Peyer's patch (tissue), 4 donors: ENCODE measurements around the gene RELCH.

Experiments
- POLR2A ChIP-seq, 2 donors: fragments of 450-650 bp; IDR thresholded peaks; one replicate each; pipeline ENCODE4 v1.5.1; 2017; ENCODE audit warnings: antibody characterized with exemption in 2 of 2, mild to moderate bottlenecking in 2 of 2, moderate library complexity in 2 of 2
- TF ChIP-seq, protein P1 (sequence below), 6 experiments: fragments of 450-650 bp in 4 of 6; fragments of 200-600 bp in 2 of 6; sonication (generic) in 1 of 6; IDR thresholded peaks; one replicate each; pipeline ENCODE4 v1.5.1; 2017 to 2019; ENCODE audit warnings: antibody characterized with exemption in 6 of 6, mild to moderate bottlenecking in 3 of 6, moderate library complexity in 1 of 6

DNA sequence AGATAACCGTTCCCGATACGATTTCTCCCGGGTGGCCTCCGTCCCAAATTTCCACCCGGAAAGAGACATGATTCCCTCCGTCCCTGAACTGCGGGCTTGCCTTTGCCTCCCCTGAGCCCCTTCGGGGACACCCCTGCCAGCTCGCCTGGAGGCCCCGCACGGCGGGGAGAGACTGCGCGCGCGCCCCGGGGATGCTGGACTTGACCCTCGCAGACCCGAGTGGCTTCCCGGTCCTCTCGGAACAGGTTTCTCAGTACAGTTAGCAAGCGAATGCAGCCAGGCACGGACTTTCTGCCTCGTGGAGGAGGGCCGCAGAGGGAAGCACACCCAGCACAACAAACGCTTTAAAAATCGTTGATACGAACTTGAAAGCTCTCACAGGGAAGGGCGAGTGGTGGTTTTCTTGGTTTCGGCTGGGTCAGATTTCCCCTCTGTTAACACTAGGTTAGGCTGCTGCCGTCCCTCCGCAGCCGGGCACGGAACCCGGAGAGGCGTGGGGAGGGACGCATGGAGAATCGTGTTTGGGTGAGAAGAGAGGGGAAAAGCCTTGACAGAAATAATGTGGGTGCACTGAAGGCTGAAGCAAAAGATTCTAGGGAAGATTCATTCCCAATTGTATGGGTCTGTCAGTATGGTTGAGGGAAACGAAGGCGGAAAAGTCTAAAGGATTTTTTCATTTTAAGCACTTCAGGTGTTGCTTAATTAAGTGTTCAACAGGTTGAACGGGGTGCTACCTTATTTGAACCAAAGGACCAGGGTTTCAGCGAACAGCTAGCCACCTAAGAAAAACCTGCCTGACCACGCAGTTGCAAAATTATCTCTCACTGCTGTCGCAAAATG is 139.0 kb downstream of the RELCH start:
- TF ChIP-seq, protein P1, sequence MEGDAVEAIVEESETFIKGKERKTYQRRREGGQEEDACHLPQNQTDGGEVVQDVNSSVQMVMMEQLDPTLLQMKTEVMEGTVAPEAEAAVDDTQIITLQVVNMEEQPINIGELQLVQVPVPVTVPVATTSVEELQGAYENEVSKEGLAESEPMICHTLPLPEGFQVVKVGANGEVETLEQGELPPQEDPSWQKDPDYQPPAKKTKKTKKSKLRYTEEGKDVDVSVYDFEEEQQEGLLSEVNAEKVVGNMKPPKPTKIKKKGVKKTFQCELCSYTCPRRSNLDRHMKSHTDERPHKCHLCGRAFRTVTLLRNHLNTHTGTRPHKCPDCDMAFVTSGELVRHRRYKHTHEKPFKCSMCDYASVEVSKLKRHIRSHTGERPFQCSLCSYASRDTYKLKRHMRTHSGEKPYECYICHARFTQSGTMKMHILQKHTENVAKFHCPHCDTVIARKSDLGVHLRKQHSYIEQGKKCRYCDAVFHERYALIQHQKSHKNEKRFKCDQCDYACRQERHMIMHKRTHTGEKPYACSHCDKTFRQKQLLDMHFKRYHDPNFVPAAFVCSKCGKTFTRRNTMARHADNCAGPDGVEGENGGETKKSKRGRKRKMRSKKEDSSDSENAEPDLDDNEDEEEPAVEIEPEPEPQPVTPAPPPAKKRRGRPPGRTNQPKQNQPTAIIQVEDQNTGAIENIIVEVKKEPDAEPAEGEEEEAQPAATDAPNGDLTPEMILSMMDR (IDR thresholded peaks at IDR 0.05) = no peak
- no peak for TF ChIP-seq POLR2A (IDR thresholded peaks at IDR 0.05)
